Adrenal gland (tissue), 5 donors: ENCODE results near the gene MACROD2.

Source experiments
- CTCF ChIP-seq, 6 experiments: fragments of 450-650 bp in 4 of 6; fragments of 200-600 bp in 2 of 6; sonication (generic) in 1 of 6; IDR thresholded peaks; 1 replicate in 5 of 6; 2 replicates in 1 of 6; pipeline versions ENCODE4 v1.5.1 to v1.8.0; 2016 to 2021; ENCODE audit warnings: antibody characterized with exemption in 6 of 6, mild to moderate bottlenecking in 2 of 6, moderate library complexity in 1 of 6
- POLR2A ChIP-seq, 2 donors: fragments of 450-650 bp; IDR thresholded peaks; one replicate each; pipeline ENCODE4 v1.6.1; 2017; ENCODE audit warnings: antibody characterized with exemption in 2 of 2, mild to moderate bottlenecking in 2 of 2, moderate library complexity in 1 of 2
- donor health status: DM: no; HTN: no; CAD: no.

- TF ChIP-seq CTCF (IDR thresholded peaks at IDR 0.05) = no peak
- no peak for TF ChIP-seq POLR2A (IDR thresholded peaks at IDR 0.05)
Measured at GRCh38 chr20:15406072-15406471, 1410.8 kb downstream of the MACROD2 start.
